Measurements from ENCODE around the gene RAD51B. TPM values are rescaled to one million over a fixed set of nuclear protein-coding genes. Genes with fewer than 3 reads are reported as not detected.

Gene RAD51B
- total and polyA plus RNA-seq, 2 experiments from 2014 or later = 10.1 to 18.0 TPM

- Histone ChIP-seq H3K4me2 (no peak overlapping the region), H3K4me1 (ENCODE audit: insufficient read depth) (peaks cover 86% of the 10 kb centered on the region), H3K36me3 (replicated peaks; ENCODE audit: insufficient read depth, low read depth) (no peaks in the 10 kb centered on the region), H3K27ac (peak overlapping the region; percentile 92), H3K79me2 (no peaks in the 10 kb centered on the region), H3K9me3 (ENCODE audit: low read depth) (no peaks in the 10 kb centered on the region), H4K20me1 (ENCODE audit: insufficient read depth, poor library complexity, severe bottlenecking) (no peaks in the 10 kb centered on the region), H2AFZ (no peak overlapping the region), H3K4me3 (no peak overlapping the region), H3K9me2 (replicated peaks; ENCODE audit: insufficient read depth) (no peaks in the 10 kb centered on the region), H3K27me3 (no peaks in the 10 kb centered on the region)
- no peak for DNase-seq (ENCODE audit: low spot score)
- 47% methylated on average over 5 of the region's 5 CpGs for WGBS (ENCODE audit: low lambda C conversion rate, missing lambda C conversion rate)
- TF ChIP-seq CTCF (IDR thresholded peaks at IDR 0.05; ENCODE audit: poor library complexity) (no peak), EZH2 (IDR thresholded peaks at IDR 0.05; ENCODE audit: borderline replicate concordance) (no peak), EZH2phosphoT487 (IDR thresholded peaks at IDR 0.05; ENCODE audit: low read depth, severe bottlenecking, unreplicated experiment) (no peak)
These were observed 348.0 kb downstream of the RAD51B start for GRCh38 chr14:68167383-68168087.

GRCh38 chr14:68168460-68169109 lies 349.0 kb downstream of the RAD51B start:
- no peaks in the 10 kb centered on the region for H3K9me3 ChIP-seq (ENCODE audit: low read depth)
- peak overlapping the region; percentile 7 for H3K4me2 ChIP-seq
- no peaks in the 10 kb centered on the region for H3K36me3 ChIP-seq (replicated peaks; ENCODE audit: insufficient read depth, low read depth)
- H3K27ac ChIP-seq = peak overlapping the region; percentile 92
- peaks cover 86% of the 10 kb centered on the region for H3K4me1 ChIP-seq (ENCODE audit: insufficient read depth)
- H3K4me3 ChIP-seq = no peak overlapping the region
- H2AFZ ChIP-seq = no peak overlapping the region
- TF ChIP-seq EZH2 (IDR thresholded peaks at IDR 0.05; ENCODE audit: borderline replicate concordance) (no peak), EZH2phosphoT487 (IDR thresholded peaks at IDR 0.05; ENCODE audit: low read depth, severe bottlenecking, unreplicated experiment) (no peak), CTCF (IDR thresholded peaks at IDR 0.05; ENCODE audit: poor library complexity) (no peak)
- H3K9me2 ChIP-seq (replicated peaks; ENCODE audit: insufficient read depth) = no peaks in the 10 kb centered on the region
- H3K79me2 ChIP-seq = no peaks in the 10 kb centered on the region
- H3K27me3 ChIP-seq = no peaks in the 10 kb centered on the region
- no peak for DNase-seq (ENCODE audit: low spot score)
- no peaks in the 10 kb centered on the region for H4K20me1 ChIP-seq (ENCODE audit: insufficient read depth, poor library complexity, severe bottlenecking)
- 52% methylated on average over 1 of the region's 1 CpG for WGBS (ENCODE audit: low lambda C conversion rate, missing lambda C conversion rate)

- 25% methylated on average over 3 of the region's 3 CpGs for WGBS (ENCODE audit: low lambda C conversion rate, missing lambda C conversion rate)
- Histone ChIP-seq H3K4me1 (ENCODE audit: insufficient read depth) (peaks cover 74% of the 10 kb centered on the region), H3K9me3 (ENCODE audit: low read depth) (no peaks in the 10 kb centered on the region), H3K9me2 (replicated peaks; ENCODE audit: insufficient read depth) (no peaks in the 10 kb centered on the region), H2AFZ (no peak overlapping the region), H3K27ac (peak overlapping the region; percentile 87), H3K79me2 (no peaks in the 10 kb centered on the region), H3K4me2 (peak overlapping the region; percentile 51), H3K36me3 (replicated peaks; ENCODE audit: insufficient read depth, low read depth) (no peaks in the 10 kb centered on the region), H4K20me1 (ENCODE audit: insufficient read depth, poor library complexity, severe bottlenecking) (no peaks in the 10 kb centered on the region), H3K27me3 (no peaks in the 10 kb centered on the region), H3K4me3 (no peak overlapping the region)
- TF ChIP-seq EZH2phosphoT487 (IDR thresholded peaks at IDR 0.05; ENCODE audit: low read depth, severe bottlenecking, unreplicated experiment) = no peak
- no peak for TF ChIP-seq EZH2 (IDR thresholded peaks at IDR 0.05; ENCODE audit: borderline replicate concordance)
- TF ChIP-seq CTCF (IDR thresholded peaks at IDR 0.05; ENCODE audit: poor library complexity) = no peak
- DNase-seq (ENCODE audit: low spot score) = no peak
These were observed 352.6 kb downstream of the RAD51B start for GRCh38 chr14:68172216-68172615.

All from hepatocyte (in vitro differentiated cells).